Natural killer cell (primary cell): Measurements from ENCODE around the gene PDZRN3. TPM values are rescaled to one million over a fixed set of nuclear protein-coding genes. Genes with fewer than 3 reads are reported as not detected.

Source experiments
- ATAC-seq, 3 donors: fragments of 150-1000 bp in 2 of 3; fragments of 200-7000 bp in 1 of 3; cut with Tn5 transposase; 1 replicate in 1 of 3; 2 replicates in 2 of 3; pipeline ENCODE4 v1.10.0; 2021; ENCODE audit warnings: mild to moderate bottlenecking in 2 of 3, moderate library complexity in 2 of 3
- DNase-seq, 2 donors: peaks; one replicate each; pipeline versions ENCODE4 v3.0.0 to v3.0.0-alpha.2; 2013 to 2021; ENCODE audit warnings: mixed read lengths in 1 of 2
- H3K27ac ChIP-seq: one replicate; pipeline ENCODE4 v1.5.1; 2013; ENCODE audit warnings: mild to moderate bottlenecking, low read length
- H3K27me3 ChIP-seq: one replicate; pipeline ENCODE4 v1.6.1; 2013; ENCODE audit warnings: low read length; ENCODE audit not compliant: control insufficient read depth, insufficient read depth
- H3K36me3 ChIP-seq: one replicate; pipeline ENCODE4 v1.6.1; 2013; ENCODE audit warnings: low read length; ENCODE audit not compliant: control insufficient read depth, insufficient read depth
- H3K4me1 ChIP-seq: one replicate; pipeline ENCODE4 v1.6.1; 2013; ENCODE audit warnings: low read length; ENCODE audit not compliant: control insufficient read depth, insufficient read depth
- H3K4me3 ChIP-seq: one replicate; pipeline ENCODE4 v1.5.1; 2013; ENCODE audit warnings: low read length
- H3K9me3 ChIP-seq: one replicate; pipeline ENCODE4 v1.6.1; 2013; ENCODE audit warnings: low read length; ENCODE audit not compliant: control insufficient read depth, insufficient read depth
- H3K27ac Mint-ChIP-seq, 2 donors: one replicate each; pipeline ENCODE4 v1.8.0; 2022; ENCODE audit warnings: mild to moderate bottlenecking in 2 of 2, mixed read lengths in 2 of 2, moderate library complexity in 1 of 2
- H3K27me3 Mint-ChIP-seq, 2 donors: one replicate each; pipeline ENCODE4 v1.8.0; 2022; ENCODE audit warnings: low read depth in 2 of 2, mixed read lengths in 2 of 2
- H3K36me3 Mint-ChIP-seq: one replicate; pipeline ENCODE4 v1.8.0; 2022; ENCODE audit warnings: mixed read lengths
- H3K4me1 Mint-ChIP-seq, 2 donors: one replicate each; pipeline ENCODE4 v1.8.0; 2022; ENCODE audit warnings: mixed read lengths in 2 of 2
- H3K4me3 Mint-ChIP-seq: one replicate; pipeline ENCODE4 v1.8.0; 2022; ENCODE audit warnings: mild to moderate bottlenecking, moderate library complexity, mixed read lengths
- H3K9me3 Mint-ChIP-seq, 2 donors: one replicate each; pipeline ENCODE4 v1.8.0; 2022; ENCODE audit warnings: mixed read lengths in 2 of 2
- CTCF ChIP-seq: fragments of 200-600 bp; IDR thresholded peaks from one replicate; pipeline ENCODE4 v1.8.0; 2022; ENCODE audit warnings: antibody characterized with exemption
- WGBS: methylation state at CpG from one replicate; pipeline ENCODE4 v1.1.7; 2013; ENCODE audit warnings: missing lambda C conversion rate; ENCODE audit not compliant: insufficient coverage; 5-methylcytosine and 5-hydroxymethylcytosine counted together
- intact Hi-C: fragments of 100-400 bp; cut with micrococcal nuclease; formaldehyde crosslinking; loops from one replicate; pipeline ENCODE4 v1.14.2; 2022
- total RNA-seq, 4 donors: library from RNA; stranded (reverse); fragments of 120-200 nt in 1 of 4; gene quantifications; one replicate each; pipeline versions ENCODE4 v1.2.3 to v1.2.4, GENCODE V29; 2013 to 2022

Gene PDZRN3
- total RNA-seq, 3 donors from 2014 or later (not counting 1 experiment from before 2014, with no cell fraction given): not detected

GRCh38 chr3:73389117-73389813, 235.5 kb downstream of the PDZRN3 start:
- DNase-seq (no peak), ATAC-seq (no peak)
- no peaks in the 10 kb centered on the region for H3K36me3 Mint-ChIP-seq
- no peak overlapping the region for H3K27ac Mint-ChIP-seq
- TF ChIP-seq CTCF: no peak
- peaks cover 0 to 3% of the 10 kb centered on the region in 2 donors for H3K9me3 Mint-ChIP-seq
- H3K27me3 Mint-ChIP-seq: no peaks in the 10 kb centered on the region
- no peaks in the 10 kb centered on the region for H3K9me3 ChIP-seq
- intact Hi-C loops: no loop called here
- H3K4me3 Mint-ChIP-seq: no peak overlapping the region
- no peaks in the 10 kb centered on the region for H3K27me3 ChIP-seq
- H3K36me3 ChIP-seq: no peaks in the 10 kb centered on the region
- H3K27ac ChIP-seq: no peak overlapping the region
- H3K4me3 ChIP-seq: no peak overlapping the region
- H3K4me1 ChIP-seq: no peaks in the 10 kb centered on the region
- 83% methylated on average over 10 of the region's 10 CpGs for WGBS
- no peaks in the 10 kb centered on the region for H3K4me1 Mint-ChIP-seq

GRCh38 chr3:73385568-73385967, 239.2 kb downstream of the PDZRN3 start:
- no peak overlapping the region for H3K4me3 Mint-ChIP-seq
- peaks cover 4 to 5% of the 10 kb centered on the region in 2 donors for H3K9me3 Mint-ChIP-seq
- Histone ChIP-seq H3K9me3 (no peaks in the 10 kb centered on the region), H3K4me1 (no peaks in the 10 kb centered on the region), H3K27me3 (no peaks in the 10 kb centered on the region), H3K27ac (no peak overlapping the region), H3K4me3 (no peak overlapping the region), H3K36me3 (no peaks in the 10 kb centered on the region)
- H3K36me3 Mint-ChIP-seq: no peaks in the 10 kb centered on the region
- no peaks in the 10 kb centered on the region for H3K27me3 Mint-ChIP-seq
- no peak for TF ChIP-seq CTCF
- DNase-seq (no peak), ATAC-seq (no peak)
- H3K4me1 Mint-ChIP-seq: no peaks in the 10 kb centered on the region
- no peak overlapping the region for H3K27ac Mint-ChIP-seq
- WGBS: 82% methylated on average over 4 of the region's 4 CpGs
- intact Hi-C loops: no loop called here

GRCh38 chr3:73384091-73384906, 240.4 kb downstream of the PDZRN3 start:
- H3K27ac ChIP-seq: no peak overlapping the region
- DNase-seq (no peak), ATAC-seq (peak in 1 of 3 donors; percentile 5)
- H3K4me1 Mint-ChIP-seq: no peaks in the 10 kb centered on the region
- 92% methylated on average over 66 of the region's 66 CpGs for WGBS
- no peak overlapping the region for H3K4me3 ChIP-seq
- no peak for TF ChIP-seq CTCF
- H3K36me3 ChIP-seq: no peaks in the 10 kb centered on the region
- H3K4me3 Mint-ChIP-seq: no peak overlapping the region
- no peaks in the 10 kb centered on the region for H3K36me3 Mint-ChIP-seq
- H3K4me1 ChIP-seq: no peaks in the 10 kb centered on the region
- H3K27me3 ChIP-seq: no peaks in the 10 kb centered on the region
- no peaks in the 10 kb centered on the region for H3K27me3 Mint-ChIP-seq
- no peaks in the 10 kb centered on the region for H3K9me3 ChIP-seq
- intact Hi-C loops: no loop called here
- H3K9me3 Mint-ChIP-seq: peaks cover 4 to 5% of the 10 kb centered on the region in 2 donors
- H3K27ac Mint-ChIP-seq: no peak overlapping the region
